ENCODE measurements around the gene PPHLN1. TPM values are rescaled to one million over a fixed set of nuclear protein-coding genes. Genes with fewer than 3 reads are reported as not detected.

The PPHLN1 gene, protein sequence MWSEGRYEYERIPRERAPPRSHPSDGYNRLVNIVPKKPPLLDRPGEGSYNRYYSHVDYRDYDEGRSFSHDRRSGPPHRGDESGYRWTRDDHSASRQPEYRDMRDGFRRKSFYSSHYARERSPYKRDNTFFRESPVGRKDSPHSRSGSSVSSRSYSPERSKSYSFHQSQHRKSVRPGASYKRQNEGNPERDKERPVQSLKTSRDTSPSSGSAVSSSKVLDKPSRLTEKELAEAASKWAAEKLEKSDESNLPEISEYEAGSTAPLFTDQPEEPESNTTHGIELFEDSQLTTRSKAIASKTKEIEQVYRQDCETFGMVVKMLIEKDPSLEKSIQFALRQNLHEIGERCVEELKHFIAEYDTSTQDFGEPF
- 65.4 TPM for polyA plus RNA-seq (2013, experiment 1 of 2)
- polyA plus RNA-seq (2013, experiment 2 of 2) = 66.6 TPM

DNA sequence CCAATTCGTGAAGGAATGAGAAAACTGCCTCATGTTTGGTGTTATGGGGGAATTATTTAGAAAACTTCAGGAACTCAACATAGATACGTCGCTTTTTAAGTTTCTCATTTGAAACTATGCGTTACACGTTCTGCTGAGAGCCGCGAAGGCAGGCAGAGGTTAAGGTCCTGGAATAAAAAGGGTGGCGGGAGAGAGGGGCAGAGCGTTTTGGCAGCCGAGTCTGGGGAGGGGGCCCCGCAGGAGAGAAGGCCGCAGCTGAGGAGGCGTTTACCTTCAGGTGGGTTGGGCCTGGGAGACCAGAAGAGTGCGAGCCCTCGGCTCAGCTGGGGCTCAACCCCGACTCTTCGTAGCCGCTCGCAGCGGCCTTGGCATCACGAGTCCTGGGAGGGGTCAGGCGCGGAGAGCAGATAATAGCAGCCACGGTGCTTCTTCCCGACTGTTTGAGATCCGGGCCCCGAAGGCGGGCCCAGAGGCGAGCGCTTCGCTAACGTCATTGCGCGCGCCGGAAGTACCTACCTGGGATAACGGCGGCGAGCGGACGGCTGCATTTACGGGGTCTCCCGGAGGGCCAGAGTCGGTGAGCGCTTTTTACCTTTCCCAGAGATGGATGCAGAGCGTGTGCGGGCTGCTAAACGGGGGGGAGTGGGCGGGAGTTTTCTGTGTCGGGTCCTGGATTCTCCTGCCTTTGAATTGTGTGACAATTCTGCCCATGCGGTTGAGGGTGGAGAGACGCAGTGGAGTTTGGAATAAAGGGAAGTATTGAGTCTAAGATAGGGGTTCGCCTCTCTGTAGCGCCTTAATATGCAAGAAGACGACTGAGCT, at the start of gene PPHLN1, which contains the start of gene ZCRB1:
Gene PPHLN1 (plus strand): TSS at position 515 of the 822 bp plus-strand sequence. CDS start 9,736 bp downstream, outside the sequence.
Gene ZCRB1 (minus strand): TSS at position 442 of the 822 bp plus-strand sequence. CDS start 1,992 bp downstream, outside the sequence.
- H3K9ac ChIP-seq (ENCODE audit: low read depth, low read length) = peak within 1 kb of the TSS; percentile 95

DNA sequence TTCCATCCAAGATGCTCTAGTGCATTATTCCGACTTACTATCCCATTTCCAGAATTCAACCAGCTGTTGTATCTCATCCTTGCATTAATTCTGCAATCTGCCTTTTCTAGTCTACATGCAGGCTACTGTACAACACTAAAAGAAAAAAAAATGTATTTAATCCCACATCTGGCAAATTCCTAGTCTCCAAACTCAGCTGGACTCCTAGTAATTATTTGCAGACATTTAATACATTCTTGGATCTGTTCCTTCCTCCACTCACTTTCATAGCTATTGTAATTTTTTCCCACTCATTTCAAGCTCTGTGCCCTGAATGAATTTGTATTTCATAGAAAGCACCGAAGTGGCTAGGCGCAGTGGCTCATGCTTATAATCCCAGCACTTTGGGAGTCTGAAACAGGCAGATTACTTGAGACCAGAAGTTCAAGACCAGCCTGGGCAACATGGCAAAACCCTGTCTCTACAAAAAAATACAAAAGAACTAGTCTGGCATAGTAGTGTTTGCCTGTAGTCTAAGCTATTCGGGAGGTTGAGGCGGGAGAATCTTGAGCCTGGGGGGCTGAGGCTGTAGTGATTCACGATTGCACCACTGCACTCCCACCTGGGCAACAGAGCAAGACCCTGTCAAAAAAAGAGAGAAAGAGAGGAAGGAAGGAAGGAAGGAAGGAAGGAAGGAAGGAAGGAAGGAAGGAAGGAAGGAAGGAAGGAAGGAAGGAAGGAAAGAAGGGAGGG, 48.4 kb upstream of the PPHLN1 start:
- Histone ChIP-seq H3K9me3 (ENCODE audit: insufficient read depth, low read depth, low read length) (no peaks in the 10 kb centered on the region), H3K9ac (ENCODE audit: low read depth, low read length) (no peak overlapping the region), H3K27me3 (ENCODE audit: insufficient read depth, low read length) (no peaks in the 10 kb centered on the region), H3K4me3 (ENCODE audit: low read length) (no peak overlapping the region), H3K36me3 (ENCODE audit: insufficient read depth, low read length) (no peaks in the 10 kb centered on the region), H3K4me1 (ENCODE audit: insufficient read depth, low read length) (no peaks in the 10 kb centered on the region), H3K27ac (ENCODE audit: low read depth, low read length) (no peak overlapping the region)
- WGBS = 96% methylated on average over 6 of the region's 6 CpGs

More for the DNA sequence above, at the start of gene PPHLN1, which contains the start of gene ZCRB1:
- H3K4me3 ChIP-seq (ENCODE audit: low read length) = peak within 1 kb of the TSS; percentile 89
- WGBS = under 1% methylated on average over 55 of the region's 55 CpGs
- no peaks in the 10 kb centered on the region for H3K9me3 ChIP-seq (ENCODE audit: insufficient read depth, low read depth, low read length)
- H3K36me3 ChIP-seq (ENCODE audit: insufficient read depth, low read length) = peaks cover 29% of the 10 kb centered on the region
- H3K27me3 ChIP-seq (ENCODE audit: insufficient read depth, low read length) = no peaks in the 10 kb centered on the region
- H3K4me1 ChIP-seq (ENCODE audit: insufficient read depth, low read length) = peaks cover 17% of the 10 kb centered on the region
- H3K27ac ChIP-seq (ENCODE audit: low read depth, low read length) = peak within 1 kb of the TSS; percentile 94

DNA sequence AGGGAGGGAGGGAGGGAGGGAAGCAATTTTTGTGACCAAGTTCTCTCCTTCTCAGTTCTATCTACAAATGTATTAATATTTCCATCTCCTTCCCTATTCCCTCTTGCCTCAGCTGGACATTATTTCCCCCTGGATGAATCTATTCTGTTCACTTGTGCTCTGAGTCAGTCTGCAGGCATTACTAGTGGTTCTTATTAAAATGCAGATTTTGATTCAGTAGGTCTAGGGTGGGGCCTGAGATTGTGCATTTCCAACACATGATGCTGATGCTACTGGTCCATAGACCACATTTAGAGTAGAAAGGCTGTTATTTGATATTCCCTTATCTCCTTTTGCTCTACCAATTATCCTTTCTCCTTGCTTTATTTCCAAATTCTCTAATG, 47.8 kb upstream of the PPHLN1 start:
- no peak overlapping the region for H3K27ac ChIP-seq (ENCODE audit: low read depth, low read length)
- H3K4me3 ChIP-seq (ENCODE audit: low read length) = no peak overlapping the region
- H3K36me3 ChIP-seq (ENCODE audit: insufficient read depth, low read length) = no peaks in the 10 kb centered on the region
- H3K9ac ChIP-seq (ENCODE audit: low read depth, low read length) = no peak overlapping the region
- H3K27me3 ChIP-seq (ENCODE audit: insufficient read depth, low read length) = no peaks in the 10 kb centered on the region
- no peaks in the 10 kb centered on the region for H3K4me1 ChIP-seq (ENCODE audit: insufficient read depth, low read length)
- no peaks in the 10 kb centered on the region for H3K9me3 ChIP-seq (ENCODE audit: insufficient read depth, low read depth, low read length)

DNA sequence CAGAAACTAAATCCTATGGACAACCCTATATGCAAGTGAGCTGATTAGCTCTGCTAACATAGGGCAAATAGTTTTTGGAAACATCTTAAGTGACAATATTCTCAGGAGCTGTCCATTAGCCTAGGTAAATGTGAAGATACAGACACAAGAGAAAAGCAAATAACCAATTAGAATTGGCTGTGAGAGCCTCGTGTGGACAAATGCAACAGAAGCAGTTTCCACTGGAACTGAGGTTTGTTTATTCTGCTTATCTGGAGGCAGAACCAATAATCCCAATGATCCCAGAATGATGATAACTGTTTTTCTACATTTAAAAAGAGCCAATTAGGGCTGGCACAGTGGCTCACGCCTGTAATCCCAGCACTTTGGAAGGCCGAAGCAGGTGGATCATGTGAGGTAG, 44.7 kb upstream of the PPHLN1 start:
- Histone ChIP-seq H3K4me3 (ENCODE audit: low read length) (no peak overlapping the region), H3K4me1 (ENCODE audit: insufficient read depth, low read length) (no peaks in the 10 kb centered on the region), H3K36me3 (ENCODE audit: insufficient read depth, low read length) (no peaks in the 10 kb centered on the region), H3K27ac (ENCODE audit: low read depth, low read length) (no peak overlapping the region), H3K27me3 (ENCODE audit: insufficient read depth, low read length) (no peaks in the 10 kb centered on the region), H3K9me3 (ENCODE audit: insufficient read depth, low read depth, low read length) (no peaks in the 10 kb centered on the region), H3K9ac (ENCODE audit: low read depth, low read length) (no peak overlapping the region)
- 62% methylated on average over 3 of the region's 3 CpGs for WGBS

DNA sequence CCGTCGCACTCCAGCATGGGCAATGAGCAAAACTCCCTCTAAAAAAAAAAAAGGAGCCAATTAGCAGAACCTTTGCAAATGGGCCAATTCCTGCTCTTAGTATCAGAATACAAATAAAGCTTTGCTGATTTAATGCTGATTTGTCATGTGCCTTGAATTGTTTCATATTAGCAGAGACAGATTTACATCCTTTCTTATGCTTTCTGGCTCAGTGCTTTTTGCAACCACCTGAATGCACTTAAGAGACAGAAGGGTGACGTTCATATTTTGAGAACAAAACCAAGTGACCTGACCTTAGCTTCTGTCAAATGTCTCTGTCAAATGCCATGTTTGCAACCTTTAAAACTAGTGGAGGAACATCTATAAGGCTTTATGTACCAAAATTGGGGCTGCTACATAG, 44.1 kb upstream of the PPHLN1 start:
- 95% methylated on average over 3 of the region's 3 CpGs for WGBS
- Histone ChIP-seq H3K9me3 (ENCODE audit: insufficient read depth, low read depth, low read length) (no peaks in the 10 kb centered on the region), H3K36me3 (ENCODE audit: insufficient read depth, low read length) (no peaks in the 10 kb centered on the region), H3K4me3 (ENCODE audit: low read length) (no peak overlapping the region), H3K9ac (ENCODE audit: low read depth, low read length) (no peak overlapping the region), H3K27me3 (ENCODE audit: insufficient read depth, low read length) (no peaks in the 10 kb centered on the region), H3K27ac (ENCODE audit: low read depth, low read length) (no peak overlapping the region), H3K4me1 (ENCODE audit: insufficient read depth, low read length) (no peaks in the 10 kb centered on the region)

DNA sequence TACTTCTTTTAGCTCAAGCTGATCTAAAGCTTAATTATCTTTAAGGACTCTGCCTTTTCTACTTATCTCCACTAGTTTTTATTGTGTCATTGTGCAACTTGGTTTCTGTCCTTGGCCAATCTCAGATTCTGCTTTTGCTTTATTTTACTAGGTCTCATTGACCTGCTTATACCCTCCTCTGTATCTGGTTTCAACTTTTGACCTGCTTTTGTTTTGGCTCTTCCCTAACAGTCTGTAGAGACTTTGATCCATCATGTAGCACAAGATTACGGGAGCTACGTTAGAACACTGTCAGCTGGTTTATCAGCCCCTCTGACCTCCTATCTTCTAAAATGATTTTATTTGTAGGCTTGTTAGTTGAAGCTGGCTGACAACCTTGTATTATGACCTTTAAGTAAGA, 43.7 kb upstream of the PPHLN1 start:
- H3K4me1 ChIP-seq (ENCODE audit: insufficient read depth, low read length) = no peaks in the 10 kb centered on the region
- 93% methylated on average over 2 of the region's 2 CpGs for WGBS
- H3K36me3 ChIP-seq (ENCODE audit: insufficient read depth, low read length) = no peaks in the 10 kb centered on the region
- H3K27ac ChIP-seq (ENCODE audit: low read depth, low read length) = no peak overlapping the region
- no peak overlapping the region for H3K9ac ChIP-seq (ENCODE audit: low read depth, low read length)
- no peaks in the 10 kb centered on the region for H3K9me3 ChIP-seq (ENCODE audit: insufficient read depth, low read depth, low read length)
- H3K4me3 ChIP-seq (ENCODE audit: low read length) = no peak overlapping the region
- no peaks in the 10 kb centered on the region for H3K27me3 ChIP-seq (ENCODE audit: insufficient read depth, low read length)

DNA sequence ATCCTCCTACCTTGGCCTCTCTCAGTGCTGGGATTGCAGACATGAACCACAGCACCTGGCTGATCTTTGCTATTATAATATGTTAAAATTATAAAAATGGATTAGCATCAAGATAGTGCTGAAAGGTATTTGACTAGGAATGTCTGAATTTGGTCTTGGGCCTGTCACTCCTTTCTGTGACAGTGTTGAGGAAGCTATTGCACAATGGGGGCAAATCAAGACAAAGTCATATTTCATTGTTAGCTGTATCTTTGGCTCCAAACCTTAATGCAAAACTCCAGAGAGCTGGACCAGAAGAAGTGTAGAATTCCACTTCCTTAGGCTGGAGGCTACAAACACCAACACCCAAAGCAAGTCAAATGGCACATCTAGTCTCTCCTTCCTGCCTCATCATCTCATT, 42.2 kb upstream of the PPHLN1 start:
- no peaks in the 10 kb centered on the region for H3K36me3 ChIP-seq (ENCODE audit: insufficient read depth, low read length)
- H3K4me3 ChIP-seq (ENCODE audit: low read length) = no peak overlapping the region
- no peaks in the 10 kb centered on the region for H3K9me3 ChIP-seq (ENCODE audit: insufficient read depth, low read depth, low read length)
- H3K9ac ChIP-seq (ENCODE audit: low read depth, low read length) = no peak overlapping the region
- H3K4me1 ChIP-seq (ENCODE audit: insufficient read depth, low read length) = no peaks in the 10 kb centered on the region
- H3K27me3 ChIP-seq (ENCODE audit: insufficient read depth, low read length) = no peaks in the 10 kb centered on the region
- H3K27ac ChIP-seq (ENCODE audit: low read depth, low read length) = no peak overlapping the region

DNA sequence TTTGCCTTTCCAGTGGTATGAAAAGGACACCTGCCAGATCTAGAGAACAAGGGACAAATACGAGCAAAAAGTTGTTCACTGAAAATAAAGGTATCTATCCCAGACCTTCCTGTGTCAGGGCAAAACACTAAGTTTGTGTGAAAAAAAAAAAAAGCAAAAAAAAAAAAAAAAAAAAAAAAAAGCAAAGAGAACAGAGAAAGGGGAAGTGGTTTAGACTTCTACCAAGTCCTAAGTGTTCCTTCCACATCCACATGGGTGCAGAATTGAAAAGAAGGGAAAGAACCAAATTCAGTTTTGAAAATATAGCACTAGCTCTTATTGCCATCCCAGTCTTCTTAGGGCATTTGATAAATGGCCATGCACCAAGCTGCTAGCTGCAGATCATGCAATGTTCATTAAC, 41.8 kb upstream of the PPHLN1 start:
- H3K4me1 ChIP-seq (ENCODE audit: insufficient read depth, low read length) = no peaks in the 10 kb centered on the region
- H3K36me3 ChIP-seq (ENCODE audit: insufficient read depth, low read length) = no peaks in the 10 kb centered on the region
- H3K27ac ChIP-seq (ENCODE audit: low read depth, low read length) = no peak overlapping the region
- 100% methylated on average over 1 of the region's 1 CpG for WGBS
- no peak overlapping the region for H3K9ac ChIP-seq (ENCODE audit: low read depth, low read length)
- H3K9me3 ChIP-seq (ENCODE audit: insufficient read depth, low read depth, low read length) = no peaks in the 10 kb centered on the region
- no peak overlapping the region for H3K4me3 ChIP-seq (ENCODE audit: low read length)
- no peaks in the 10 kb centered on the region for H3K27me3 ChIP-seq (ENCODE audit: insufficient read depth, low read length)

DNA sequence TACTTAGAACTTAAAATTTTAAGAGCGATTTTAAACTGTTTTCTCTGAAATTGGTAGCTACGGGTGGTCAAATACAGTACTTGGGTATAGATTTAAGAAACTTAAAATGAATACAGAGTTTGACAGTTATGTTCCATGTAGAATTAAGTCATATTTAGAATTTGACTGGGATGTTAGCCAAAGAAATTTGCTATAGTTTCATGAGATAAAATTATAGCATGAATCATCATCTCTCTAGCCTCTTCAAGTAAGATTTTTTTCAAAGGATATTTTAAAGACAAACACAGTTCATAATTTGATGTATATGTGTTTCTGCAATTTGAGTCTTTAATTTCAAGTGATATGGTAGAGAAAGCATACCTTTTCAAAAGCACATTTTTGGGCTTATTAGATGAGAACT, 41.1 kb upstream of the PPHLN1 start:
- Histone ChIP-seq H3K4me1 (ENCODE audit: insufficient read depth, low read length) (no peaks in the 10 kb centered on the region), H3K36me3 (ENCODE audit: insufficient read depth, low read length) (no peaks in the 10 kb centered on the region), H3K9ac (ENCODE audit: low read depth, low read length) (no peak overlapping the region), H3K4me3 (ENCODE audit: low read length) (no peak overlapping the region), H3K27ac (ENCODE audit: low read depth, low read length) (no peak overlapping the region), H3K9me3 (ENCODE audit: insufficient read depth, low read depth, low read length) (no peaks in the 10 kb centered on the region), H3K27me3 (ENCODE audit: insufficient read depth, low read length) (no peaks in the 10 kb centered on the region)
- WGBS = 93% methylated on average over 2 of the region's 2 CpGs

DNA sequence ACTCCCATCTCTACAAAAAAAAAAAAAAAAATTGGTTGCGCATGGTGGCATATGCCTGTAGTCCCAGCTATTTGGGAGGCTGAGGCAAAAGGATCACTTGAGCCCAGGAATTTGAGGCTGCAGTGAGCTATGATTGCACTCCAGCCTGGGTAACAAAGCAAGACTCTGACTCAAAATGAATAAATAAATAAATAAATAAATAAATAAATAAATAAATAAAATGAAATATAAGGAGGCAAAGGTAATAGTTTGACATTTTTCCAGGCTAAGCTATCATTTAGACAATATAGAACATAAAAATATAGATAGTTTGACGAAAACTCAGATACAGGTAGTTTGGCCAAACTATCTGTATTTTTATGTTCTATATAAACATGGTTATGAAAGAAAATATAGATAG, 40.5 kb upstream of the PPHLN1 start:
- Histone ChIP-seq H3K9ac (ENCODE audit: low read depth, low read length) (no peak overlapping the region), H3K4me1 (ENCODE audit: insufficient read depth, low read length) (no peaks in the 10 kb centered on the region), H3K9me3 (ENCODE audit: insufficient read depth, low read depth, low read length) (no peaks in the 10 kb centered on the region), H3K36me3 (ENCODE audit: insufficient read depth, low read length) (no peaks in the 10 kb centered on the region), H3K27ac (ENCODE audit: low read depth, low read length) (no peak overlapping the region), H3K4me3 (ENCODE audit: low read length) (no peak overlapping the region), H3K27me3 (ENCODE audit: insufficient read depth, low read length) (no peaks in the 10 kb centered on the region)
- 100% methylated on average over 1 of the region's 2 CpGs for WGBS

DNA sequence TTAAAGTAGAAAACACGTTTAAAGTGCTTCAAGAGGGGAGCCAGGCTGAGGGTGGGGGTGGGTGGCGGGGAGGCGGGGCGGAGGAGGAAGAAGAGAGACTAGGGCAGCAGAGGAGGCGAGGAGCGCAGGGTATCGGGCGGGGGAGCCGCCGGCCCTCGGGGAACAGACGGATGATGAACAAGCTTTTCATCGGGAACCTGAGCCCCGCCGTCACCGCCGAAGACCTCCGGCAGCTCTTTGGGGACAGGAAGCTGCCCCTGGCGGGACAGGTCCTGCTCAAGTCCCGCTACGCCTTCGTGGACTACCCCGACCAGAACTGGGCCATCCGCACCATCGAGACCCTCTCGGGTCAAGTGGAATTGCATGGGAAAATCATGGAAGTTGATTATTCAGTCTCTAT, 39.2 kb upstream of the PPHLN1 start:
- no peak overlapping the region for H3K27ac ChIP-seq (ENCODE audit: low read depth, low read length)
- H3K36me3 ChIP-seq (ENCODE audit: insufficient read depth, low read length) = no peaks in the 10 kb centered on the region
- no peaks in the 10 kb centered on the region for H3K9me3 ChIP-seq (ENCODE audit: insufficient read depth, low read depth, low read length)
- no peak overlapping the region for H3K4me3 ChIP-seq (ENCODE audit: low read length)
- no peaks in the 10 kb centered on the region for H3K4me1 ChIP-seq (ENCODE audit: insufficient read depth, low read length)
- no peak overlapping the region for H3K9ac ChIP-seq (ENCODE audit: low read depth, low read length)
- WGBS = 92% methylated on average over 26 of the region's 26 CpGs
- H3K27me3 ChIP-seq (ENCODE audit: insufficient read depth, low read length) = no peaks in the 10 kb centered on the region
